Testis (tissue), 3 donors: ENCODE data around the gene TBPL1. TPM values are rescaled to one million over a fixed set of nuclear protein-coding genes. Genes with fewer than 3 reads are reported as not detected.

ENCODE experiments used
- DNase-seq: peaks from one replicate; pipeline ENCODE4 v3.0.0-alpha.2; 2019
- H3K27ac ChIP-seq, 2 donors: fragments of 200-600 bp; sonication (generic); one replicate each; pipeline ENCODE4 v1.5.1; 2019
- H3K27me3 ChIP-seq: fragments of 200-600 bp; sonication (generic); one replicate; pipeline ENCODE4 v1.5.1; 2019
- H3K36me3 ChIP-seq: fragments of 200-600 bp; sonication (generic); one replicate; pipeline ENCODE4 v1.5.1; 2017; ENCODE audit warnings: low read depth; ENCODE audit errors: missing control alignments
- H3K4me1 ChIP-seq: fragments of 200-600 bp; sonication (generic); one replicate; pipeline ENCODE4 v1.5.1; 2019
- H3K4me3 ChIP-seq, 2 donors: fragments of 200-600 bp; sonication (generic); one replicate each; pipeline ENCODE4 v1.5.1; 2017 to 2019
- H3K9me3 ChIP-seq: fragments of 200-600 bp; sonication (generic); one replicate; pipeline ENCODE4 v1.5.1; 2017
- CTCF ChIP-seq, 3 experiments: fragments of 450-650 bp in 2 of 3; fragments of 200-600 bp in 1 of 3; sonication (generic) in 1 of 3; IDR thresholded peaks; one replicate each; pipeline ENCODE4 v1.5.1; 2016 to 2019; ENCODE audit warnings: antibody characterized with exemption in 3 of 3, mild to moderate bottlenecking in 2 of 3, moderate library complexity in 1 of 3
- POLR2A ChIP-seq: fragments of 450-650 bp; IDR thresholded peaks from one replicate; pipeline ENCODE4 v1.6.1; 2017; ENCODE audit warnings: antibody characterized with exemption, mild to moderate bottlenecking, moderate library complexity
- WGBS, 2 donors: methylation state at CpG; one replicate each; pipeline ENCODE4 v1.1.5; 2018; 5-methylcytosine and 5-hydroxymethylcytosine counted together
- intact Hi-C: fragments of 100-400 bp; cut with DNase I; formaldehyde crosslinking; loops from one replicate; pipeline ENCODE4 v1.15.1; 2023; ENCODE audit warnings: low total_unique reads
- polyA plus RNA-seq: library from polyadenylated mRNA; stranded (reverse); fragments of 350-450 nt; fragmentation: Illumina TruSeq; extraction: RNeasy Lipid Tissue Mini Kit (QIAGEN cat#74804); gene quantifications from one replicate; pipeline ENCODE4 v1.2.3, GENCODE V29; 2014; ENCODE audit warnings: low read depth, low replicate concordance; ENCODE audit not compliant: insufficient read depth
- total RNA-seq, 2 donors: library from RNA; depleted of rRNA; stranded (reverse); fragments of >200 nt; gene quantifications; one replicate each; pipeline ENCODE4 v1.2.3, GENCODE V29; 2016

TBPL1 gene
- total and polyA plus RNA-seq, 3 donors from 2014 or later = 63.4 to 327 (median 77.9) TPM

- no peak for TF ChIP-seq POLR2A
- TF ChIP-seq CTCF (IDR thresholded peaks at IDR 0.05) = no peak
- DNase-seq = no peak
- Histone ChIP-seq H3K27ac (no peak overlapping the region), H3K4me1 (no peaks in the 10 kb centered on the region), H3K36me3 (no peaks in the 10 kb centered on the region), H3K9me3 (no peaks in the 10 kb centered on the region), H3K27me3 (no peaks in the 10 kb centered on the region), H3K4me3 (no peak overlapping the region)
- intact Hi-C loops = loop anchor here (5.0 kb wide), 1 partner anchor 350 kb away; no protein-coding TSS in a partner anchor
- WGBS, 2 donors = 74 to 86% methylated on average over 4 of the region's 4 CpGs
These were observed 35.2 kb upstream of the TBPL1 start for GRCh38 chr6:133917781-133918180.

- 65 to 72% methylated on average over 2 of the region's 2 CpGs for WGBS, 2 donors
These were observed 34.7 kb upstream of the TBPL1 start for GRCh38 chr6:133918208-133918930.

GRCh38 chr6:133919362-133919761, 33.7 kb upstream of the TBPL1 start:
- DNase-seq = no peak
- 87 to 90% methylated on average over 5 of the region's 5 CpGs for WGBS, 2 donors
- Histone ChIP-seq H3K27ac (no peak overlapping the region), H3K27me3 (no peaks in the 10 kb centered on the region), H3K4me3 (no peak overlapping the region), H3K4me1 (no peaks in the 10 kb centered on the region), H3K9me3 (no peaks in the 10 kb centered on the region), H3K36me3 (no peaks in the 10 kb centered on the region)
- intact Hi-C loops = loop anchor here (5.0 kb wide), 1 partner anchor 352 kb away; no protein-coding TSS in a partner anchor
- no peak for TF ChIP-seq CTCF (IDR thresholded peaks at IDR 0.05)
- no peak for TF ChIP-seq POLR2A

More at GRCh38 chr6:133918208-133918930, 34.7 kb upstream of the TBPL1 start:
- Histone ChIP-seq H3K4me1 (no peaks in the 10 kb centered on the region), H3K27ac (no peak overlapping the region), H3K9me3 (no peaks in the 10 kb centered on the region), H3K4me3 (no peak overlapping the region), H3K36me3 (no peaks in the 10 kb centered on the region), H3K27me3 (no peaks in the 10 kb centered on the region)
- TF ChIP-seq CTCF (IDR thresholded peaks at IDR 0.05) (no peak), POLR2A (no peak)
- DNase-seq = no peak
- intact Hi-C loops = loop anchor here (5.0 kb wide), 1 partner anchor 351 kb away; no protein-coding TSS in a partner anchor

- Histone ChIP-seq H3K9me3 (no peaks in the 10 kb centered on the region), H3K4me3 (no peak overlapping the region), H3K27me3 (no peaks in the 10 kb centered on the region), H3K27ac (no peak overlapping the region), H3K4me1 (no peaks in the 10 kb centered on the region), H3K36me3 (no peaks in the 10 kb centered on the region)
- TF ChIP-seq POLR2A (no peak), CTCF (IDR thresholded peaks at IDR 0.05) (peak; percentile 39 to 83 (median 79))
- WGBS, 2 donors = 22 to 32% methylated on average over 6 of the region's 6 CpGs
- intact Hi-C loops = loop anchor here (5.0 kb wide), 1 partner anchor 176 kb away; no protein-coding TSS in a partner anchor
- peak; percentile 94 for DNase-seq
These were observed 31.7 kb upstream of the TBPL1 start for GRCh38 chr6:133921249-133921859.
